ENCODE measurements around the gene LAMC2. TPM values are rescaled to one million over a fixed set of nuclear protein-coding genes. Genes with fewer than 3 reads are reported as not detected.

Gene LAMC2
- total RNA-seq, 1 donor from 2014 or later: 13.3 TPM

- intact Hi-C loops (cut with DNase I): no loop called here
- peaks cover 9% of the 10 kb centered on the region for H3K4me1 ChIP-seq
- H3K36me3 ChIP-seq: no peaks in the 10 kb centered on the region
- TF ChIP-seq POLR2A (IDR thresholded peaks at IDR 0.05): no peak
- no peak for TF ChIP-seq CTCF (IDR thresholded peaks at IDR 0.05)
- no peak for TF ChIP-seq POLR2AphosphoS5 (IDR thresholded peaks at IDR 0.05; ENCODE audit: insufficient read depth in 1 of 2, low read depth in 1 of 2)
- H3K27ac ChIP-seq: no peak overlapping the region
- no peak overlapping the region for H3K4me3 ChIP-seq
- H3K27me3 ChIP-seq: no peaks in the 10 kb centered on the region
- DNase-seq (ENCODE audit: extremely low spot score in 2 of 2): no peak
- H3K9me3 ChIP-seq: no peaks in the 10 kb centered on the region
Measured at GRCh38 chr1:183178545-183178944, 7.5 kb upstream of the LAMC2 start.

DNA sequence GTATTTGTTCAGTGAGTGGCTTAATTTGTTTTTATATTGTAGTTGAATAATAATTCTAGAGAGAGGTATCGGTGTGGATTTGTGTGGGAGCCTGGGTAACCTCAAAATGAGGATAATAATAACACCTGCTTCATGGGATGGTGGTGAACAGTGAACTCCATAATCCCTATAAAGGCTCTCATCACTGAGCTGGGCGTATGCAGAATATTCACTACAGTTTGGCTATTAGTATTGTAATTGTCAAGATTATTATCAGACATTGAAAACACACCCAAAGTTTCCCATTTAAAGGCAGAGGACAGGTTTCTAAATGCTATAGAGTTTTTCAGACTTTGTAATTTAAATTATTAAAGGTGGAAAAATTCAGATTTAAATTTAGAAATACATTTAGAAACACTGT, 7.0 kb upstream of the LAMC2 start:
- DNase-seq (ENCODE audit: extremely low spot score in 2 of 2): no peak
- H3K4me3 ChIP-seq: no peak overlapping the region

DNA sequence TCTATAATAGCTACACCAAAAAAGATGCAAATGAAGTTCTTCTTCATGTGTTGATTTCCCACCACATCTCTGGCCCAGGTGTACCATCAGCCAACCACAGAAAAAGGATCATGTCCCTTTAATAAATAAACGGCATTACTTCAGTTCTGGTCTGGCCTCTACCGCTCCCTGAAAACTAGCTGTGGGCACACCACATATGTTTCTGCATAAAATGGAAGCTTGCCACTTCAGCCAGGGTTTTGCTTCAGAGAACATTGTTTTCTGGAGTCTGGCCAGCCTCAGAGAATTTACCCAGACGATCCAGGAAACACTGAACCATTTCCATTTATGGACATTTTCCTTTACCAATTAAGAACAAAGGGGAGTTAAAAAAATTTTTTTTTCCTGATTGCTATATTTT, 5.8 kb upstream of the LAMC2 start:
- no peak for DNase-seq (ENCODE audit: extremely low spot score in 2 of 2)
- Histone ChIP-seq H3K4me1 (peaks cover 10% of the 10 kb centered on the region), H3K36me3 (no peaks in the 10 kb centered on the region), H3K9me3 (no peaks in the 10 kb centered on the region), H3K27me3 (no peaks in the 10 kb centered on the region), H3K27ac (peak overlapping the region; percentile 56), H3K4me3 (no peak overlapping the region)
- no peak for TF ChIP-seq POLR2A (IDR thresholded peaks at IDR 0.05)
- TF ChIP-seq POLR2AphosphoS5 (IDR thresholded peaks at IDR 0.05; ENCODE audit: insufficient read depth in 1 of 2, low read depth in 1 of 2): no peak
- no peak for TF ChIP-seq CTCF (IDR thresholded peaks at IDR 0.05)
- intact Hi-C loops (cut with DNase I): no loop called here

More for the DNA sequence above, 7.0 kb upstream of the LAMC2 start:
- Histone ChIP-seq H3K9me3 (no peaks in the 10 kb centered on the region), H3K27ac (no peak overlapping the region), H3K27me3 (no peaks in the 10 kb centered on the region), H3K36me3 (no peaks in the 10 kb centered on the region), H3K4me1 (peaks cover 9% of the 10 kb centered on the region)
- TF ChIP-seq POLR2A (IDR thresholded peaks at IDR 0.05) (no peak), POLR2AphosphoS5 (IDR thresholded peaks at IDR 0.05; ENCODE audit: insufficient read depth in 1 of 2, low read depth in 1 of 2) (no peak), CTCF (IDR thresholded peaks at IDR 0.05) (no peak)
- intact Hi-C loops (cut with DNase I): no loop called here

DNA sequence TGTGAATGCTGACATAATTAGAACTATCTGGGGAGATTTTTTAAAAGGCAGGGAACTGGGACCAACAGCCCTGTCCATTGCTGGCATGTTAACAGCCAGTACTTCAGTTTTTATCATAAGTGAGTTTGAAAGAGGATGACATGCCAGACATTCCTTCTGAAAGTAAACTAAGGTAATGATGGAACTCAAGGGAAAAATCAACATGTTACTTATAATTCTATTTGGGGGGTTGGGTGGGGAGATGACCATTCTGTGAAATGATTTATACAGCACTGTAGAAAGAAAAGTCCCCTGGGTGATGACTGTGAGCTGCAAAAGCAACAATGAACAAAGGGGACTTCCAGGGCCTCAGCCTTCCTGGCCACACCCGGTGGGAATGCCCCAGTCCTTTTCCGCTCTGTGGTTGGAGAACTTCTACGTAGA, 5.4 kb upstream of the LAMC2 start:
- no peak for TF ChIP-seq POLR2A (IDR thresholded peaks at IDR 0.05)
- TF ChIP-seq POLR2AphosphoS5 (IDR thresholded peaks at IDR 0.05; ENCODE audit: insufficient read depth in 1 of 2, low read depth in 1 of 2): no peak
- no peak for TF ChIP-seq CTCF (IDR thresholded peaks at IDR 0.05)
- Histone ChIP-seq H3K27me3 (no peaks in the 10 kb centered on the region), H3K4me1 (peaks cover 15% of the 10 kb centered on the region), H3K4me3 (no peak overlapping the region), H3K27ac (peak overlapping the region; percentile 56), H3K9me3 (no peaks in the 10 kb centered on the region), H3K36me3 (no peaks in the 10 kb centered on the region)
- intact Hi-C loops (cut with DNase I): no loop called here
- no peak for DNase-seq (ENCODE audit: extremely low spot score in 2 of 2)

DNA sequence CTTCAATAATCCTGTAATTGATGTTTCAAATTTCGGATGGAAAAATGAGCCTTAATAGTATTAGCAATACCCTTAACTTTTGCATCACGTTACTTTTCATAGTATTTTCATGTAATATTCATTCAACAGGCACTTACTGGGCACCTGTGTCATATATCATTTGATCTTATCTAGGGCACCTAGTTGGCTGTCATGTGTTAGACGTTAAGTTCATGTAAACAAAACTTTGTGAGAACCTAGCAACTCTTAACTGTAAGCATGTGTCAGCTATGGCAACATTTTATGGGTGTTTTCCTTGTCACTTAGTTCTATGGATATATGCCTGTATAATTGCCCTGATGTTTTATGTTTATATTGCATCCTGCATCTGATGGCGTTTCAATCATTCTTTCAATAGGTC, 777 bp downstream of the LAMC2 start:
- Histone ChIP-seq H3K27ac (peak overlapping the region; percentile 52), H3K4me1 (peaks cover 16% of the 10 kb centered on the region), H3K9me3 (no peaks in the 10 kb centered on the region), H3K4me3 (peak overlapping the region in 1 of 2 donors; percentile 40), H3K36me3 (no peaks in the 10 kb centered on the region), H3K27me3 (no peaks in the 10 kb centered on the region)
- no peak for DNase-seq (ENCODE audit: extremely low spot score in 2 of 2)
- TF ChIP-seq POLR2AphosphoS5 (IDR thresholded peaks at IDR 0.05; ENCODE audit: insufficient read depth in 1 of 2, low read depth in 1 of 2): no peak
- TF ChIP-seq CTCF (IDR thresholded peaks at IDR 0.05): no peak
- no peak for TF ChIP-seq POLR2A (IDR thresholded peaks at IDR 0.05)
- intact Hi-C loops (cut with DNase I): no loop called here

Data from vagina (tissue), 2 donors.